Natural killer cell (primary cell): ENCODE data around the gene FAM83F. TPM values are rescaled to one million over a fixed set of nuclear protein-coding genes. Genes with fewer than 3 reads are reported as not detected.

ENCODE experiments used
- ATAC-seq, 3 donors: fragments of 150-1000 bp in 2 of 3; fragments of 200-7000 bp in 1 of 3; cut with Tn5 transposase; 1 replicate in 1 of 3; 2 replicates in 2 of 3; pipeline ENCODE4 v1.10.0; 2021; ENCODE audit warnings: mild to moderate bottlenecking in 2 of 3, moderate library complexity in 2 of 3
- DNase-seq, 2 donors: peaks; one replicate each; pipeline versions ENCODE4 v3.0.0 to v3.0.0-alpha.2; 2013 to 2021; ENCODE audit warnings: mixed read lengths in 1 of 2
- H3K27ac ChIP-seq: one replicate; pipeline ENCODE4 v1.5.1; 2013; ENCODE audit warnings: mild to moderate bottlenecking, low read length
- H3K27me3 ChIP-seq: one replicate; pipeline ENCODE4 v1.6.1; 2013; ENCODE audit warnings: low read length; ENCODE audit not compliant: control insufficient read depth, insufficient read depth
- H3K36me3 ChIP-seq: one replicate; pipeline ENCODE4 v1.6.1; 2013; ENCODE audit warnings: low read length; ENCODE audit not compliant: control insufficient read depth, insufficient read depth
- H3K4me1 ChIP-seq: one replicate; pipeline ENCODE4 v1.6.1; 2013; ENCODE audit warnings: low read length; ENCODE audit not compliant: control insufficient read depth, insufficient read depth
- H3K4me3 ChIP-seq: one replicate; pipeline ENCODE4 v1.5.1; 2013; ENCODE audit warnings: low read length
- H3K9me3 ChIP-seq: one replicate; pipeline ENCODE4 v1.6.1; 2013; ENCODE audit warnings: low read length; ENCODE audit not compliant: control insufficient read depth, insufficient read depth
- H3K27ac Mint-ChIP-seq, 2 donors: one replicate each; pipeline ENCODE4 v1.8.0; 2022; ENCODE audit warnings: mild to moderate bottlenecking in 2 of 2, mixed read lengths in 2 of 2, moderate library complexity in 1 of 2
- H3K27me3 Mint-ChIP-seq, 2 donors: one replicate each; pipeline ENCODE4 v1.8.0; 2022; ENCODE audit warnings: low read depth in 2 of 2, mixed read lengths in 2 of 2
- H3K36me3 Mint-ChIP-seq: one replicate; pipeline ENCODE4 v1.8.0; 2022; ENCODE audit warnings: mixed read lengths
- H3K4me1 Mint-ChIP-seq, 2 donors: one replicate each; pipeline ENCODE4 v1.8.0; 2022; ENCODE audit warnings: mixed read lengths in 2 of 2
- H3K4me3 Mint-ChIP-seq: one replicate; pipeline ENCODE4 v1.8.0; 2022; ENCODE audit warnings: mild to moderate bottlenecking, moderate library complexity, mixed read lengths
- H3K9me3 Mint-ChIP-seq, 2 donors: one replicate each; pipeline ENCODE4 v1.8.0; 2022; ENCODE audit warnings: mixed read lengths in 2 of 2
- WGBS: methylation state at CpG from one replicate; pipeline ENCODE4 v1.1.7; 2013; ENCODE audit warnings: missing lambda C conversion rate; ENCODE audit not compliant: insufficient coverage; 5-methylcytosine and 5-hydroxymethylcytosine counted together
- intact Hi-C: fragments of 100-400 bp; cut with micrococcal nuclease; formaldehyde crosslinking; loops from one replicate; pipeline ENCODE4 v1.14.2; 2022
- total RNA-seq, 4 donors: library from RNA; stranded (reverse); fragments of 120-200 nt in 1 of 4; gene quantifications; one replicate each; pipeline versions ENCODE4 v1.2.3 to v1.2.4, GENCODE V29; 2013 to 2022
- TF ChIP-seq, protein P1 (sequence below): fragments of 200-600 bp; IDR thresholded peaks from one replicate; pipeline ENCODE4 v1.8.0; 2022; ENCODE audit warnings: antibody characterized with exemption

FAM83F gene
- total RNA-seq, 3 donors from 2014 or later (not counting 1 experiment from before 2014, with no cell fraction given) = 1.0 to 7.5 TPM; not detected in 1

DNA sequence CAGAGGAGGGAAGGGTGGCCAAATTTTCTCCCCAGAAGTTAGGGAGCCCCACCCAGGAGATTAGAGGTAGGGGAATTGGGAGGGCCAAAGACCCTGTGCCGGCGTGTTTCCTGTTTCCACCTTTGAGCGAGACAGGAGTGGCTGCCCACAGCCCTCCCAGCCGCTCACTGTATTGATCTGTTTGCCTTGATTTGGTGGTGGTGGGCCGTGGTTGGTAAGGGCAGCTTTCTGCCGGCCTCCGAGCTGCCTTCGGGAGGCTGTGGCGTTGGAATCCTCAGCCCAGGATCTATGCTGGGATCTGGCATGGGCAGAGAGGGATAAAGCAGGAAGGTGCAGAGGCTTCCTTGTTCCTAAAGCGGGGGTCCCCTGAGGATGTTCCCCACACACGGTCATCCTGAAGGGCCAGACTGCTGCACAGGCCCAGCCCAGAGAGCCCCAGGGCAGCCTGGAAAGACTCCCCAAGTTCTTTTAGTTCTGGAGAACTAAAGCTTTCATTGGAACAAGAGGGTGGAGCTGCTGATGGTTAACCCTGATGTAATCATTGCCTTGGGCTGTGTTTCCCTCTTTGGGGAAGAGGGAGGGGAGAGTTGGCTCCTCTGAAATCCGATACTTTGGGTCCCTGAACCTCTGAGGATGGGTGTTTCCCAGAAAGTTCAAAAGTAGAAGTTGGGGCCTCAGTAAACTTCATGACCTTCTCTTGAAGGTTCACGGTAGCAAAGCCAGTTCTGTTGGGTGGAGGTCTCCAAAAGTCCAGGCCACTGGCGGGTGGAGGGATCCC, 7.2 kb downstream of the FAM83F start:
- H3K27me3 Mint-ChIP-seq = peaks cover 13 to 17% of the 10 kb centered on the region in 2 donors
- ATAC-seq = no peak
- no peak for DNase-seq
- Histone ChIP-seq H3K9me3 (no peaks in the 10 kb centered on the region), H3K4me1 (no peaks in the 10 kb centered on the region), H3K27ac (no peak overlapping the region), H3K4me3 (no peak overlapping the region), H3K36me3 (no peaks in the 10 kb centered on the region), H3K27me3 (no peaks in the 10 kb centered on the region)
- no peaks in the 10 kb centered on the region for H3K4me1 Mint-ChIP-seq
- TF ChIP-seq, protein P1, sequence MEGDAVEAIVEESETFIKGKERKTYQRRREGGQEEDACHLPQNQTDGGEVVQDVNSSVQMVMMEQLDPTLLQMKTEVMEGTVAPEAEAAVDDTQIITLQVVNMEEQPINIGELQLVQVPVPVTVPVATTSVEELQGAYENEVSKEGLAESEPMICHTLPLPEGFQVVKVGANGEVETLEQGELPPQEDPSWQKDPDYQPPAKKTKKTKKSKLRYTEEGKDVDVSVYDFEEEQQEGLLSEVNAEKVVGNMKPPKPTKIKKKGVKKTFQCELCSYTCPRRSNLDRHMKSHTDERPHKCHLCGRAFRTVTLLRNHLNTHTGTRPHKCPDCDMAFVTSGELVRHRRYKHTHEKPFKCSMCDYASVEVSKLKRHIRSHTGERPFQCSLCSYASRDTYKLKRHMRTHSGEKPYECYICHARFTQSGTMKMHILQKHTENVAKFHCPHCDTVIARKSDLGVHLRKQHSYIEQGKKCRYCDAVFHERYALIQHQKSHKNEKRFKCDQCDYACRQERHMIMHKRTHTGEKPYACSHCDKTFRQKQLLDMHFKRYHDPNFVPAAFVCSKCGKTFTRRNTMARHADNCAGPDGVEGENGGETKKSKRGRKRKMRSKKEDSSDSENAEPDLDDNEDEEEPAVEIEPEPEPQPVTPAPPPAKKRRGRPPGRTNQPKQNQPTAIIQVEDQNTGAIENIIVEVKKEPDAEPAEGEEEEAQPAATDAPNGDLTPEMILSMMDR = no peak
- intact Hi-C loops = no loop called here
- no peaks in the 10 kb centered on the region for H3K36me3 Mint-ChIP-seq
- H3K9me3 Mint-ChIP-seq = no peaks in the 10 kb centered on the region
- H3K4me3 Mint-ChIP-seq = no peak overlapping the region
- WGBS = 78% methylated on average over 14 of the region's 14 CpGs
- H3K27ac Mint-ChIP-seq = no peak overlapping the region

DNA sequence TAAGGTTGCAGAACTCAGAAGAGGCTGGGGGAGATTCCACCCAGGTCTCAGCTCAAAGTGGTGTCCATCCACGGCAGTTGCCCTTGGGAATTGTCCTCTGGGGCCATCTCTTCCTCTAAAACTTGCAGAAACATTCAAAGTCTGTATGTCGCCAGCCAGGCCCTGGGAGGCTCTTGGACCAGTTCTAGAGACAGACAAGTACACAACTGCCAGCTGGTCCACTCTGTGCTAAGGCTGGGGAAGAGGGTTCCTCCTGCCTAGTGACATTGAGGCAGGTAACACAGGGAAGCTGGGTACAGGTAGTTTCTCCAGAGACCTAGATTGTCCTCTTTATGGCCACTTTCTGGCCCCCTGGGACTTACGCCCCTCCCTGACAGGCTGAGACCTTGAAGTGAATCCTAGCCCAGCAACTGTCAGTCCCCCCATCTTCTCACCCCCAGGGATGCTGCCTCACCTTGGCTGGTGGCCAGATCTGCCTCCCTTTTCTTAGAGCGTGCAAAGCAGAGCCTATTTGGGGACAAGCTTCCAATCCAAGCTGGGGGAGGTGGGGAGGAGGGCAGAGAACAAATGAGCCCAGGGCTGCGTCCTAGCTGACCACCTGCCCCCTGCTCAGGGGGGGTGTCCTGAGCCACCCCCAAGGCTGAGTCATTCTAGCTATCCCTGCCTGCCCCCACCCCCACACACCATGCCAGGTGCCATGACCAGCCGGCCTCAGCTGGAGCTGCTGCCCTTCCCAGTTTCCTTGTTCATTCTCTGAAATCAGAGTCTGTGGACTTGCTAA, 8.4 kb downstream of the FAM83F start:
- no peak for ATAC-seq
- no peak for DNase-seq
- no peaks in the 10 kb centered on the region for H3K9me3 Mint-ChIP-seq
- peaks cover 16 to 18% of the 10 kb centered on the region in 2 donors for H3K27me3 Mint-ChIP-seq
- TF ChIP-seq, protein P1 = no peak
- H3K27me3 ChIP-seq = no peaks in the 10 kb centered on the region
- H3K36me3 Mint-ChIP-seq = no peaks in the 10 kb centered on the region
- no peak overlapping the region for H3K4me3 ChIP-seq
- H3K4me1 ChIP-seq = no peaks in the 10 kb centered on the region
- no peaks in the 10 kb centered on the region for H3K9me3 ChIP-seq
- no peak overlapping the region for H3K27ac Mint-ChIP-seq
- no peak overlapping the region for H3K4me3 Mint-ChIP-seq
- H3K27ac ChIP-seq = no peak overlapping the region
- no peaks in the 10 kb centered on the region for H3K36me3 ChIP-seq
- 95% methylated on average over 5 of the region's 6 CpGs for WGBS
- intact Hi-C loops = no loop called here
- peaks cover 0 to 6% of the 10 kb centered on the region in 2 donors for H3K4me1 Mint-ChIP-seq

DNA sequence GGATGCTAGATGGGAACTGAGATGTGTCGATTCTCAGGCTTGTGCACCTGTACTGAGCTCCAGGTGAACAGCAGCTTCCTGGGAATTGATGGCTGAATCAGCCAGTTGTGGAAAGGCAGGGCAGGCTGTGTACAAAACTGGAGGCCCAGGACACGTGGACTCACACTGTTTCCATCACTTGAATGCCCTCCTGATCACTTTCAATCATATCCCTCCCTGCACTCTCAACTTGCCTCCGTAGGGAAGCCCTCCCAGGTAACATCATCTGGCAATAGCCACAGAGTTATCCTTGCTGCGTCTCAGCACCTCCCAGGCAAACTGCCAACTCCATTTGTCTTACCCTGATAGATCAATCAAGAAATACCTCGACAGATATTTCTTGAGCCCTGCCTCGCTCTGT, 10.1 kb downstream of the FAM83F start:
- Mint-ChIP-seq H3K4me3 (no peak overlapping the region), H3K4me1 (peaks cover 12 to 24% of the 10 kb centered on the region in 2 donors), H3K27me3 (peaks cover 28 to 33% of the 10 kb centered on the region in 2 donors), H3K36me3 (no peaks in the 10 kb centered on the region), H3K9me3 (no peaks in the 10 kb centered on the region), H3K27ac (no peak overlapping the region)
- Histone ChIP-seq H3K36me3 (no peaks in the 10 kb centered on the region), H3K27me3 (peaks cover 8% of the 10 kb centered on the region), H3K27ac (no peak overlapping the region), H3K9me3 (no peaks in the 10 kb centered on the region), H3K4me3 (no peak overlapping the region), H3K4me1 (peaks cover 10% of the 10 kb centered on the region)
- no peak for ATAC-seq
- no peak for DNase-seq
- intact Hi-C loops = no loop called here
- whole genome bisulfite sequencing = 84% methylated on average over 6 of the region's 6 CpGs
- TF ChIP-seq, protein P1 = no peak
